Fibroblast of skin of left quadriceps (primary cell): ENCODE data around the gene CSNK1G2.

ENCODE experiments used
- DNase-seq, 2 experiments: peaks; one replicate each; pipeline ENCODE4 v3.0.0-alpha.2; 2013; ENCODE audit warnings: low read depth in 2 of 2

CSNK1G2 gene

GRCh38 chr19:2018752-2019151, 77.8 kb downstream of the CSNK1G2 start:
- DNase-seq: no peak

- no peak for DNase-seq
These were observed 80.6 kb downstream of the CSNK1G2 start for GRCh38 chr19:2021453-2022140.

GRCh38 chr19:2022289-2022688, 81.3 kb downstream of the CSNK1G2 start:
- DNase-seq: no peak

- no peak for DNase-seq
These were observed 85.8 kb downstream of the CSNK1G2 start for GRCh38 chr19:2026770-2027169.

GRCh38 chr19:2027361-2027760, 86.4 kb downstream of the CSNK1G2 start:
- peak; percentile 79 for DNase-seq
